B cell (primary cell): ENCODE data around the gene ABCB10. TPM values are rescaled to one million over a fixed set of nuclear protein-coding genes. Genes with fewer than 3 reads are reported as not detected.

Experiments used
- ATAC-seq: fragments of 200-7000 bp; cut with Tn5 transposase; one replicate; pipeline ENCODE4 v1.10.0; 2021; ENCODE audit warnings: low read depth, mild to moderate bottlenecking, moderate number of reproducible peaks, moderate library complexity
- CTCF ChIA-PET: fragments of 350-600 bp; sonication (Branson Sonifier 250); formaldehyde crosslinking; loops from one replicate; lab custom pipeline; 2021; ENCODE audit warnings: antibody characterized with exemption, inconsistent platforms; lab: Charles Lee
- POLR2A ChIA-PET: fragments of 350-600 bp; sonication (Branson Sonifier 250); formaldehyde crosslinking; loops from one replicate; lab custom pipeline; 2021; ENCODE audit warnings: antibody characterized with exemption; lab: Charles Lee
- DNase-seq: peaks from one replicate; pipeline ENCODE4 v3.0.0; 2013
- H2AFZ ChIP-seq: 2 replicates; pipeline ENCODE4 v1.6.1; 2012; ENCODE audit warnings: mild to moderate bottlenecking, low read depth, low read length; ENCODE audit not compliant: insufficient read depth, poor library complexity, severe bottlenecking
- H3K27ac ChIP-seq, 2 donors: 1 replicate in 1 of 2; 2 replicates in 1 of 2; pipeline ENCODE4 v1.5.1; 2012 to 2013; ENCODE audit warnings: low read length in 2 of 2, mild to moderate bottlenecking in 2 of 2, moderate library complexity in 1 of 2
- H3K27me3 ChIP-seq, 4 experiments: fragments of 200-600 bp in 1 of 4; sonication (generic) in 1 of 4; replicated peaks in 1 of 4; 1 replicate in 2 of 4; 2 replicates in 2 of 4; pipeline versions ENCODE4 v1.6.1 to v1.7.0; 2013 to 2016; ENCODE audit warnings: low read length in 3 of 4, mild to moderate bottlenecking in 2 of 4, mixed read lengths in 1 of 4, moderate library complexity in 1 of 4; ENCODE audit not compliant: insufficient read depth in 4 of 4, control insufficient read depth in 3 of 4; ENCODE audit errors: control extremely low read depth in 1 of 4
- H3K36me3 ChIP-seq, 2 experiments: replicated peaks in 1 of 2; 1 replicate in 1 of 2; 2 replicates in 1 of 2; pipeline versions ENCODE4 v1.6.1 to v1.7.1; 2013; ENCODE audit warnings: low read length in 1 of 2; ENCODE audit not compliant: insufficient read depth in 2 of 2, control insufficient read depth in 1 of 2; ENCODE audit errors: control extremely low read depth in 1 of 2, extremely low read depth in 1 of 2
- H3K4me1 ChIP-seq, 2 donors: fragments of 200-600 bp in 1 of 2; sonication (generic) in 1 of 2; 1 replicate in 1 of 2; 2 replicates in 1 of 2; pipeline versions ENCODE4 v1.5.1 to v1.6.1; 2013 to 2017; ENCODE audit warnings: low read length in 2 of 2; ENCODE audit not compliant: control insufficient read depth in 2 of 2, insufficient read depth in 2 of 2
- H3K4me2 ChIP-seq: replicated peaks from 2 replicates; pipeline ENCODE3; 2012; ENCODE audit warnings: mild to moderate bottlenecking, low read depth, low read length; ENCODE audit not compliant: poor library complexity, severe bottlenecking
- H3K4me3 ChIP-seq, 5 experiments: fragments of 200-600 bp in 1 of 5; sonication (generic) in 1 of 5; 1 replicate in 3 of 5; 2 replicates in 2 of 5; pipeline versions ENCODE4 v1.5.1 to v1.7.0; 2011 to 2016; ENCODE audit warnings: low read length in 4 of 5, mild to moderate bottlenecking in 4 of 5, low read depth in 2 of 5, control low read depth in 1 of 5, moderate library complexity in 1 of 5; ENCODE audit not compliant: insufficient read depth in 1 of 5; ENCODE audit errors: control extremely low read depth in 1 of 5, extremely low read depth in 1 of 5
- H3K79me2 ChIP-seq: fragments of 200-600 bp; sonication (generic); one replicate; pipeline ENCODE4 v1.6.0; 2016; ENCODE audit warnings: low read length; ENCODE audit not compliant: control insufficient read depth, insufficient read depth
- H3K9ac ChIP-seq: fragments of 200-600 bp; sonication (generic); 2 replicates; pipeline ENCODE4 v1.6.1; 2017; ENCODE audit warnings: mild to moderate bottlenecking, low read length, moderate library complexity
- H3K9me3 ChIP-seq, 3 donors: one replicate each; pipeline versions ENCODE4 v1.6.1 to v1.7.1; 2013; ENCODE audit warnings: low read length in 2 of 3; ENCODE audit not compliant: control insufficient read depth in 2 of 3, insufficient read depth in 1 of 3; ENCODE audit errors: control extremely low read depth in 1 of 3
- H4K20me1 ChIP-seq: 2 replicates; pipeline ENCODE4 v1.6.0; 2012; ENCODE audit warnings: mild to moderate bottlenecking, low read length; ENCODE audit not compliant: insufficient read depth, control insufficient read depth, poor library complexity, severe bottlenecking
- H3K27ac Mint-ChIP-seq: one replicate; pipeline ENCODE4 v1.8.0; 2021; ENCODE audit warnings: mixed read lengths
- H3K27me3 Mint-ChIP-seq: one replicate; pipeline ENCODE4 v1.8.0; 2021; ENCODE audit warnings: mixed read lengths
- H3K4me1 Mint-ChIP-seq: one replicate; pipeline ENCODE4 v1.8.0; 2021; ENCODE audit warnings: mixed read lengths
- H3K4me3 Mint-ChIP-seq: one replicate; pipeline ENCODE4 v1.8.0; 2021; ENCODE audit warnings: mixed read lengths
- H3K9me3 Mint-ChIP-seq: one replicate; pipeline ENCODE4 v1.8.0; 2022; ENCODE audit warnings: mixed read lengths; ENCODE audit not compliant: insufficient read depth
- EZH2 ChIP-seq: IDR thresholded peaks from 2 replicates; pipeline ENCODE4 v1.6.1; 2012; ENCODE audit warnings: borderline replicate concordance, low read depth, mild to moderate bottlenecking, moderate library complexity, low read length; ENCODE audit not compliant: insufficient read depth, poor library complexity, severe bottlenecking
- WGBS: methylation state at CpG from one replicate; pipeline ENCODE4 v1.1.5; 2013; ENCODE audit warnings: missing lambda C conversion rate; ENCODE audit not compliant: insufficient coverage; 5-methylcytosine and 5-hydroxymethylcytosine counted together
- intact Hi-C: fragments of 100-400 bp; cut with micrococcal nuclease; formaldehyde crosslinking; loops from one replicate; pipeline ENCODE4 v1.10.0; 2022
- polyA plus RNA-seq: library from polyadenylated mRNA; depleted of rRNA; stranded (reverse); fragments of >200 nt; gene quantifications from 2 replicates; pipeline ENCODE4 v1.2.3, GENCODE V29; 2012
- total RNA-seq, 2 donors: library from RNA; stranded (reverse); fragments of 120-200 nt in 1 of 2; gene quantifications; 1 replicate in 1 of 2; 2 replicates in 1 of 2; pipeline versions ENCODE4 v1.2.3 to v1.2.4, GENCODE V29; 2013 to 2022
- TF ChIP-seq, protein P1 (sequence below): fragments of 200-600 bp; IDR thresholded peaks from one replicate; pipeline ENCODE4 v1.8.0; 2022; ENCODE audit warnings: antibody characterized with exemption, mild to moderate bottlenecking

Gene ABCB10
- total and polyA plus RNA-seq, 2 donors (not counting 1 experiment from before 2014, with no cell fraction given), result 6.5 to 18.6 TPM

DNA sequence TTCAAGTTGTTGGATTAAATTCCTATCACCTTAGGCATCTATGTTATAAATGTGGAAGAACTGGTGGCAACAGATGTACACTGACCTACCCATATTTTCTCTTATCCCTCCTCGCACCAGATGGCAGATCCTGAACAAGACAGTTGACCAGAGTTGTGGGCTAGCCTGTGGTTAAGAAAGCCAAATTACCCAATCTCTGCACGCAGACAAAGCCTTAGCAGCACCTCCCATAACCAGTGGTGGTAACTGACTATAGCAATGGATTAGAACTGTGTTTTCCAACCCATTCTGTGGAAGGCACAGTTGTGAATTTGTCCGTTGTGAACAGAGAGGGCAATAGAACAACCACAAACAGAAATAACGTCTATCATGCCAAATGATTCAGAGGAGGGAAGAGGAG, 20.6 kb downstream of the ABCB10 start:
- Histone ChIP-seq H3K27me3 (no peaks in the 10 kb centered on the region), H3K36me3 (peaks cover 0 to 46% of the 10 kb centered on the region in 2 experiments), H3K9me3 (no peaks in the 10 kb centered on the region), H2AFZ (no peak overlapping the region), H4K20me1 (no peaks in the 10 kb centered on the region), H3K9ac (no peak overlapping the region), H3K4me3 (no peak overlapping the region), H3K79me2 (no peaks in the 10 kb centered on the region), H3K4me2 (no peak overlapping the region), H3K27ac (no peak overlapping the region), H3K4me1 (peaks cover 5 to 7% of the 10 kb centered on the region in 2 donors)
- ChIA-PET POLR2A (no interaction called here), CTCF (no interaction called here)
- intact Hi-C loops, result no loop called here
- Mint-ChIP-seq H3K27ac (no peak overlapping the region), H3K27me3 (no peaks in the 10 kb centered on the region), H3K9me3 (no peaks in the 10 kb centered on the region), H3K4me3 (no peak overlapping the region), H3K4me1 (peaks cover 7% of the 10 kb centered on the region)
- no peak for DNase-seq
- no peak for ATAC-seq
- TF ChIP-seq, protein P1, sequence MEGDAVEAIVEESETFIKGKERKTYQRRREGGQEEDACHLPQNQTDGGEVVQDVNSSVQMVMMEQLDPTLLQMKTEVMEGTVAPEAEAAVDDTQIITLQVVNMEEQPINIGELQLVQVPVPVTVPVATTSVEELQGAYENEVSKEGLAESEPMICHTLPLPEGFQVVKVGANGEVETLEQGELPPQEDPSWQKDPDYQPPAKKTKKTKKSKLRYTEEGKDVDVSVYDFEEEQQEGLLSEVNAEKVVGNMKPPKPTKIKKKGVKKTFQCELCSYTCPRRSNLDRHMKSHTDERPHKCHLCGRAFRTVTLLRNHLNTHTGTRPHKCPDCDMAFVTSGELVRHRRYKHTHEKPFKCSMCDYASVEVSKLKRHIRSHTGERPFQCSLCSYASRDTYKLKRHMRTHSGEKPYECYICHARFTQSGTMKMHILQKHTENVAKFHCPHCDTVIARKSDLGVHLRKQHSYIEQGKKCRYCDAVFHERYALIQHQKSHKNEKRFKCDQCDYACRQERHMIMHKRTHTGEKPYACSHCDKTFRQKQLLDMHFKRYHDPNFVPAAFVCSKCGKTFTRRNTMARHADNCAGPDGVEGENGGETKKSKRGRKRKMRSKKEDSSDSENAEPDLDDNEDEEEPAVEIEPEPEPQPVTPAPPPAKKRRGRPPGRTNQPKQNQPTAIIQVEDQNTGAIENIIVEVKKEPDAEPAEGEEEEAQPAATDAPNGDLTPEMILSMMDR, result no peak
- no peak for TF ChIP-seq EZH2
- 60% methylated on average over 1 of the region's 4 CpGs for WGBS

DNA sequence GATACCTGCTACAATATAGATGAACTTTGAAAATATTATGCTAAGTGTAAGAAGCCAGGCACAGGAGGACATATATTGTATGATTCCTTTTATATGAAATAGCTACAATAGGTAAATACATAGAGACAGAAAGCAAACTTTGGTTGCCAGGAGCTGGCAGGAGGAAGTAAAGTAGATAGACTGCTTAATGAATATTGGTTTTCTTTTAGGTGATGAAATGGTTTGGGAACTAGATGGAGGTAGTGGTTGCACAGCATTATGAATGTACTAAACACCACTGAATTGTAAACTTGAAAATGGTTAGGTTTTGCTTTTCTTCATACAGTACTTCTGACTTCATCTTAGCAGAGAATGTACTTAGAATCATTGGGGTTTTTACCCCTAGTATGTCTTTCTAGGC, 21.5 kb downstream of the ABCB10 start:
- Histone ChIP-seq H2AFZ (no peak overlapping the region), H3K36me3 (peaks cover 0 to 45% of the 10 kb centered on the region in 2 experiments), H3K4me3 (no peak overlapping the region), H4K20me1 (no peaks in the 10 kb centered on the region), H3K27me3 (no peaks in the 10 kb centered on the region), H3K4me2 (no peak overlapping the region), H3K4me1 (peaks cover under 1% of the 10 kb centered on the region in 2 donors), H3K27ac (no peak overlapping the region), H3K9me3 (no peaks in the 10 kb centered on the region), H3K9ac (no peak overlapping the region), H3K79me2 (no peaks in the 10 kb centered on the region)
- DNase-seq, result no peak
- TF ChIP-seq EZH2, result no peak
- TF ChIP-seq, protein P1, result no peak
- no peak overlapping the region for H3K4me3 Mint-ChIP-seq
- peaks cover under 1% of the 10 kb centered on the region for H3K4me1 Mint-ChIP-seq
- intact Hi-C loops, result no loop called here
- no peaks in the 10 kb centered on the region for H3K27me3 Mint-ChIP-seq
- CTCF ChIA-PET, result no interaction called here
- no peaks in the 10 kb centered on the region for H3K9me3 Mint-ChIP-seq
- no peak for ATAC-seq
- no peak overlapping the region for H3K27ac Mint-ChIP-seq
- POLR2A ChIA-PET, result no interaction called here
